Loucy (cell line): ENCODE measurements around the gene FADS3.

ENCODE experiments used
- H2AFZ ChIP-seq: fragments of 200-600 bp; sonication (generic); 2 replicates; pipeline ENCODE4 v1.6.0; 2016; ENCODE audit warnings: antibody characterized with exemption, mild to moderate bottlenecking, low read length, moderate library complexity
- H3F3A ChIP-seq: fragments of 200-600 bp; 2 replicates; pipeline ENCODE4 v1.6.0; 2016; ENCODE audit warnings: antibody characterized with exemption, low read depth, mild to moderate bottlenecking
- H3K27me3 ChIP-seq: fragments of 200-600 bp; sonication (generic); 2 replicates; pipeline ENCODE4 v1.6.1; 2014; ENCODE audit warnings: low read length, mild to moderate bottlenecking; ENCODE audit not compliant: insufficient read depth, poor library complexity, severe bottlenecking
- H3K36me3 ChIP-seq: fragments of 200-600 bp; sonication (generic); 2 replicates; pipeline ENCODE4 v1.6.1; 2016; ENCODE audit warnings: low read length; ENCODE audit not compliant: insufficient read depth
- H3K4me1 ChIP-seq: fragments of 200-600 bp; sonication (generic); 2 replicates; pipeline ENCODE4 v1.5.1; 2014; ENCODE audit warnings: low read length, mild to moderate bottlenecking; ENCODE audit not compliant: insufficient read depth, poor library complexity, severe bottlenecking
- H3K4me2 ChIP-seq: fragments of 200-600 bp; sonication (generic); 2 replicates; pipeline ENCODE4 v1.6.0; 2014; ENCODE audit warnings: antibody characterized with exemption, low read length, low read depth, mild to moderate bottlenecking; ENCODE audit not compliant: poor library complexity, severe bottlenecking
- H3K4me3 ChIP-seq: fragments of 200-600 bp; sonication (generic); 2 replicates; pipeline ENCODE4 v1.5.1; 2014; ENCODE audit warnings: low read length, mild to moderate bottlenecking, mixed read lengths; ENCODE audit not compliant: poor library complexity, severe bottlenecking
- H3K79me2 ChIP-seq: fragments of 200-600 bp; sonication (generic); 2 replicates; pipeline ENCODE4 v1.6.1; 2014; ENCODE audit warnings: low read length; ENCODE audit not compliant: insufficient read depth
- H3K9ac ChIP-seq: fragments of 200-600 bp; sonication (generic); 2 replicates; pipeline ENCODE4 v1.6.0; 2014; ENCODE audit warnings: mild to moderate bottlenecking, low read depth, low read length, moderate library complexity; ENCODE audit not compliant: poor library complexity, severe bottlenecking
- H3K9me2 ChIP-seq: fragments of 200-600 bp; sonication (generic); replicated peaks from 2 replicates; pipeline ENCODE4 v1.6.1; 2016; ENCODE audit warnings: low read depth, low read length, mixed read lengths
- H3K9me3 ChIP-seq: fragments of 200-600 bp; sonication (generic); 2 replicates; pipeline ENCODE4 v1.6.1; 2014; ENCODE audit warnings: mild to moderate bottlenecking, antibody characterized with exemption, low read length, low read depth; ENCODE audit not compliant: insufficient read depth
- H4K20me1 ChIP-seq: fragments of 200-600 bp; sonication (generic); 2 replicates; pipeline ENCODE4 v1.6.0; 2014; ENCODE audit warnings: antibody characterized with exemption, low read length, mild to moderate bottlenecking; ENCODE audit not compliant: insufficient read depth, poor library complexity, severe bottlenecking
- EZH2phosphoT487 ChIP-seq: fragments of 200-600 bp; IDR thresholded peaks from 2 replicates; pipeline ENCODE4 v1.6.1; 2018; ENCODE audit warnings: antibody characterized with exemption, mild to moderate bottlenecking, moderate library complexity, borderline replicate concordance
- TF ChIP-seq, protein P1 (sequence below): fragments of 200-600 bp; sonication (generic); conservative IDR thresholded peaks from 2 replicates; pipeline ENCODE4 v1.5.1; 2014; ENCODE audit warnings: mild to moderate bottlenecking, antibody characterized with exemption, low read length

Gene FADS3

DNA sequence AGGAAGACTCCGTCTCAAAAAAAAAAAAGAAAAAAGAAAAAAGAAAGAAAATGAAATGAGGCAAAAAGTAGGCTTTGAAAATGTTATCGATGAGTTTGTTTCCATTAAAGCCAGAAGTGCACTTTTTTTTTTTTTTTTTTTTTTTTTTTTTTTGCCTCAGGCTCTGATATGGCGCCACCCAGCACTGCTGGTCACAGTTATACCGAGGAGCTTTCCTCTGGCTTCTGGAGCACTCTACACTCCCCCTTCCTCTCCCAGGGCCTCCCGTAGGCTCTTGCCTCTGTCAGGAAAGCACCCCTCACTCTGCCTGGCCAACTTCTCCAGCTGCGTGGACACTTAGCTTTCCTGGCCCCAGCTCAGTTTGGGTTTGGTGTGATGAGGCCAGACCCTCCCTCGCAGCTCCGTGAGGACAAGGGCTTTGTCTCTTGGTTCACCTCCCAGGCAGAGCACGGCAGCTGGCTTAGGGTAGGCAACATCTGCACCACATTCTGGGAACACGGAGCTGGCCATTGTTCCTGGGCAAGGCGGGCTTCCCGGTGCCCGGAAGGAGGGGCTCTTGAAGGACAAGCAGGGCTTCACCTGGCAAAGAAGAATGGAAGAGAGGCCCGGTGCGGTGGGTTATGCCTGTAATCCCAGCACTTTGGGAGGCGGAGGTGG lies 46.3 kb downstream of the FADS3 start:
- Histone ChIP-seq H3K4me3 (no peak overlapping the region), H3K4me1 (no peaks in the 10 kb centered on the region), H3K9ac (no peak overlapping the region), H3K79me2 (peaks cover 22% of the 10 kb centered on the region; the same call in 1 of the 2 replicates), H3K9me3 (no peaks in the 10 kb centered on the region), H3F3A (no peaks in the 10 kb centered on the region; the same call in 1 of the 2 replicates), H4K20me1 (peaks cover 14% of the 10 kb centered on the region), H3K27me3 (no peaks in the 10 kb centered on the region), H3K4me2 (no peak overlapping the region), H3K9me2 (no peaks in the 10 kb centered on the region), H2AFZ (no peak overlapping the region), H3K36me3 (peaks cover 92% of the 10 kb centered on the region)
- TF ChIP-seq, protein P1, sequence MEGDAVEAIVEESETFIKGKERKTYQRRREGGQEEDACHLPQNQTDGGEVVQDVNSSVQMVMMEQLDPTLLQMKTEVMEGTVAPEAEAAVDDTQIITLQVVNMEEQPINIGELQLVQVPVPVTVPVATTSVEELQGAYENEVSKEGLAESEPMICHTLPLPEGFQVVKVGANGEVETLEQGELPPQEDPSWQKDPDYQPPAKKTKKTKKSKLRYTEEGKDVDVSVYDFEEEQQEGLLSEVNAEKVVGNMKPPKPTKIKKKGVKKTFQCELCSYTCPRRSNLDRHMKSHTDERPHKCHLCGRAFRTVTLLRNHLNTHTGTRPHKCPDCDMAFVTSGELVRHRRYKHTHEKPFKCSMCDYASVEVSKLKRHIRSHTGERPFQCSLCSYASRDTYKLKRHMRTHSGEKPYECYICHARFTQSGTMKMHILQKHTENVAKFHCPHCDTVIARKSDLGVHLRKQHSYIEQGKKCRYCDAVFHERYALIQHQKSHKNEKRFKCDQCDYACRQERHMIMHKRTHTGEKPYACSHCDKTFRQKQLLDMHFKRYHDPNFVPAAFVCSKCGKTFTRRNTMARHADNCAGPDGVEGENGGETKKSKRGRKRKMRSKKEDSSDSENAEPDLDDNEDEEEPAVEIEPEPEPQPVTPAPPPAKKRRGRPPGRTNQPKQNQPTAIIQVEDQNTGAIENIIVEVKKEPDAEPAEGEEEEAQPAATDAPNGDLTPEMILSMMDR: no peak
- no peak for TF ChIP-seq EZH2phosphoT487

DNA sequence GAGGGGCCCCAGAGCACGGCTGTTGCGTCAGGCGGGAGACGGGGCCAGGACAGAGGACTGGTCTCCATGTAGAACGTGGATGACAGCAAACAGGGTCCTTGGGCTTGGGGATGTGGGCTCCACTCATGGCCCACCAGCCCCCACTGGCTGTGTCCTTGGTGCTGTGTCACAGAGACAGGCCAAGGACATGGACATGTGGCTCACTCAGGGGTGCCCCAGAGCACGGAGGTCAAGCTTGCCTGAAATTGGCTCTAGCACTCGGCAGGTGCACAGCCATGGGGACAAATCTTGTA lies 48.9 kb downstream of the FADS3 start:
- no peak overlapping the region for H2AFZ ChIP-seq
- TF ChIP-seq, protein P1: no peak
- no peak for TF ChIP-seq EZH2phosphoT487
- H3K4me2 ChIP-seq: no peak overlapping the region
- no peaks in the 10 kb centered on the region for H3K27me3 ChIP-seq
- no peaks in the 10 kb centered on the region for H3K9me2 ChIP-seq
- no peak overlapping the region for H3K9ac ChIP-seq
- peaks cover 45% of the 10 kb centered on the region; the same call in 1 of the 2 replicates for H3K79me2 ChIP-seq
- H3K9me3 ChIP-seq: no peaks in the 10 kb centered on the region
- H3K4me3 ChIP-seq: no peak overlapping the region
- peaks cover 13% of the 10 kb centered on the region for H4K20me1 ChIP-seq
- peaks cover 2% of the 10 kb centered on the region for H3K4me1 ChIP-seq
- no peaks in the 10 kb centered on the region for H3F3A ChIP-seq
- H3K36me3 ChIP-seq: peaks cover 87% of the 10 kb centered on the region; the same call in 1 of the 2 replicates

DNA sequence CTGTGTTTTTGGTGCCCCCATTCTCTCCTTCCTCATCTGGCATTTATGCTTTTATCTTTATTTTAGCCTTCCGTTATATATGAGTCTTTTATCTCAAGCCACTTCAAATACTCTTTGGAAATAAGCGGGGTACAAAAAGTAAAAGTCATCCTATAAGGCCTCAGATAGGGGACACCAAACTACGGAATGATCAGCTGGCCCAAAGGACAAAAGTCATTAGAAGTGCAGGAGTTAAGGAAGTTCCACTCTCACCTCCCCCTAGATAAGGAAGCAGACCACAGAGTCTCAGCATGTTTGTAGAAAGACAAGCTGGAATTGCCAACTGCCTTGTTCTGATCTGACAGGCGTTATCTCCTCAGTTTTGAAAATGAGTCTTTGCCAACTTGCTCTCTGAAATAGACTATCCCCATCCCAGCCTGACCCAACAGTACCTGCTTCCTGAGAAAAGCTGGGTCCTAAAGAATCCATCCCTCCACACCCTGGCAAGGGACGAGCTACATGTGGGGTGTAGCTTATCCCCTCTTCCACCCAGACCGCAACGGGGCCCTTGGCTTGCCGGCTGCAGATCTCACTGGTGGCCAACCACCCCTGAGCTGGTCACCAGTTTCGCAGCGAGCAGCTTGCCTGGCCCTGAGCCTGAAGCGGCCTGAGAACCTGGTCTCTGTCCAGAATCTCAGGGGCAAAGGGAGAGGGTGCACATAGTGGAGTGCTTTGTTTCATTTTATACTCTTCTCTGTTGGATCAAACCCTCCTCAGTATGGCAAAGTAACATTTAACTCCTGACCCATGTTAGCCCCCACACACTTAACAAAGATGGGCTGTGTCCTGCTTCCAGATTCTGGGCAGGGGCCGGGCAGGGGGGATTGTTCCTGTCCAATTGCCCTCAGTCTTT lies 49.5 kb downstream of the FADS3 start:
- H2AFZ ChIP-seq: no peak overlapping the region
- no peak overlapping the region for H3K4me3 ChIP-seq
- TF ChIP-seq, protein P1: no peak
- no peak for TF ChIP-seq EZH2phosphoT487
- H3K79me2 ChIP-seq: peaks cover 51% of the 10 kb centered on the region
- no peak overlapping the region for H3K9ac ChIP-seq
- no peaks in the 10 kb centered on the region for H3K27me3 ChIP-seq
- H3K4me2 ChIP-seq: no peak overlapping the region
- H3K9me2 ChIP-seq: no peaks in the 10 kb centered on the region
- H3K36me3 ChIP-seq: peaks cover 81% of the 10 kb centered on the region; the same call in 1 of the 2 replicates
- no peaks in the 10 kb centered on the region for H3F3A ChIP-seq
- peaks cover 8% of the 10 kb centered on the region for H3K4me1 ChIP-seq
- H4K20me1 ChIP-seq: peaks cover 15% of the 10 kb centered on the region
- H3K9me3 ChIP-seq: no peaks in the 10 kb centered on the region
